Activated CD8-positive, alpha-beta T cell treated with anti-CD3 and anti-CD28 coated beads for 36 hours (primary cell): ENCODE results near the gene NCCRP1. TPM values are rescaled to one million over a fixed set of nuclear protein-coding genes. Genes with fewer than 3 reads are reported as not detected.

Source experiments
- ATAC-seq: fragments of 200-7000 bp; cut with Tn5 transposase; one replicate; pipeline ENCODE4 v1.10.0; 2021; ENCODE audit warnings: mild to moderate bottlenecking, moderate library complexity
- CTCF ChIA-PET: fragments of 350-600 bp; sonication (Branson Sonifier 250); formaldehyde crosslinking; loops from one replicate; lab custom pipeline; 2021; ENCODE audit warnings: antibody characterized with exemption; lab: Charles Lee
- POLR2A ChIA-PET: fragments of 350-600 bp; sonication (Branson Sonifier 250); formaldehyde crosslinking; loops from one replicate; lab custom pipeline; 2021; ENCODE audit warnings: antibody characterized with exemption; lab: Charles Lee
- DNase-seq: peaks from one replicate; pipeline ENCODE4 v3.0.0-alpha.2; 2020
- H3K27ac Mint-ChIP-seq: one replicate; pipeline ENCODE4 v1.8.0; 2021; ENCODE audit warnings: mild to moderate bottlenecking, mixed read lengths
- H3K27me3 Mint-ChIP-seq: one replicate; pipeline ENCODE4 v1.8.0; 2021; ENCODE audit warnings: mixed read lengths
- H3K36me3 Mint-ChIP-seq: one replicate; pipeline ENCODE4 v1.8.0; 2021; ENCODE audit warnings: low read depth, mixed read lengths
- H3K4me1 Mint-ChIP-seq: one replicate; pipeline ENCODE4 v1.8.0; 2021; ENCODE audit warnings: low read depth, mixed read lengths
- H3K4me3 Mint-ChIP-seq: one replicate; pipeline ENCODE4 v1.8.0; 2021; ENCODE audit warnings: mild to moderate bottlenecking, moderate library complexity, mixed read lengths
- H3K9me3 Mint-ChIP-seq: one replicate; pipeline ENCODE4 v1.8.0; 2021; ENCODE audit warnings: mixed read lengths
- intact Hi-C: fragments of 100-400 bp; cut with micrococcal nuclease; formaldehyde crosslinking; loops from one replicate; pipeline ENCODE4 v1.10.0; 2022
- total RNA-seq, 2 experiments: library from RNA; stranded (reverse); gene quantifications; one replicate each; pipeline ENCODE4 v1.2.3, GENCODE V29; 2021
- TF ChIP-seq, protein P1 (sequence below): fragments of 200-600 bp; IDR thresholded peaks from one replicate; pipeline ENCODE4 v1.8.0; 2022; ENCODE audit warnings: antibody characterized with exemption, mild to moderate bottlenecking

Gene NCCRP1
- total RNA-seq, 2 experiments from 2014 or later: not detected

DNA sequence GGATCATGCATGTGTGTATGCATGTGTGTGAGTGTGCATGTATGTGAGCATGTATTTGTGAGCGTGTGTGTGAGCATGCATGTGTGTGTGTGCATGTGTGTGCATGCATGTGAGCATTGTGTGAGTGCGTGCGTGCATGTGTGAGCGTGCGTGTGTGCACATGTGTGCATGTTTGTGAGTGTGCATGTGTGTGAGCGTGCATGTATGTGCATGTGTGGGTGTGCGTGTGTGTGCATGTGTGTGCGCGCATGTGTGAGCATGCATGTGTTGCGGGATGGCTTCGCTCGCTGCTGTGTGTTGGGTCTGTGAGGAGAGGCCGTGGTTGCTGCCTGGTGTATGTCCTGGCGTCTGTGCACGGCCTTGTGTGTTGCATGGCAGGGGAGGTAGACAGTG lies 38.8 kb upstream of the NCCRP1 start:
- ChIA-PET CTCF (interaction anchor here (1.3 kb wide), 1 partner anchor 35 kb away, joined by 3 read pairs; no protein-coding TSS in a partner anchor), POLR2A (no interaction called here)
- Mint-ChIP-seq H3K4me3 (no peak overlapping the region), H3K36me3 (no peaks in the 10 kb centered on the region), H3K9me3 (no peaks in the 10 kb centered on the region), H3K4me1 (peaks cover 21% of the 10 kb centered on the region), H3K27ac (no peak overlapping the region), H3K27me3 (no peaks in the 10 kb centered on the region)
- TF ChIP-seq, protein P1, sequence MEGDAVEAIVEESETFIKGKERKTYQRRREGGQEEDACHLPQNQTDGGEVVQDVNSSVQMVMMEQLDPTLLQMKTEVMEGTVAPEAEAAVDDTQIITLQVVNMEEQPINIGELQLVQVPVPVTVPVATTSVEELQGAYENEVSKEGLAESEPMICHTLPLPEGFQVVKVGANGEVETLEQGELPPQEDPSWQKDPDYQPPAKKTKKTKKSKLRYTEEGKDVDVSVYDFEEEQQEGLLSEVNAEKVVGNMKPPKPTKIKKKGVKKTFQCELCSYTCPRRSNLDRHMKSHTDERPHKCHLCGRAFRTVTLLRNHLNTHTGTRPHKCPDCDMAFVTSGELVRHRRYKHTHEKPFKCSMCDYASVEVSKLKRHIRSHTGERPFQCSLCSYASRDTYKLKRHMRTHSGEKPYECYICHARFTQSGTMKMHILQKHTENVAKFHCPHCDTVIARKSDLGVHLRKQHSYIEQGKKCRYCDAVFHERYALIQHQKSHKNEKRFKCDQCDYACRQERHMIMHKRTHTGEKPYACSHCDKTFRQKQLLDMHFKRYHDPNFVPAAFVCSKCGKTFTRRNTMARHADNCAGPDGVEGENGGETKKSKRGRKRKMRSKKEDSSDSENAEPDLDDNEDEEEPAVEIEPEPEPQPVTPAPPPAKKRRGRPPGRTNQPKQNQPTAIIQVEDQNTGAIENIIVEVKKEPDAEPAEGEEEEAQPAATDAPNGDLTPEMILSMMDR: no peak
- intact Hi-C loops: no loop called here
- no peak for ATAC-seq
- DNase-seq: no peak

DNA sequence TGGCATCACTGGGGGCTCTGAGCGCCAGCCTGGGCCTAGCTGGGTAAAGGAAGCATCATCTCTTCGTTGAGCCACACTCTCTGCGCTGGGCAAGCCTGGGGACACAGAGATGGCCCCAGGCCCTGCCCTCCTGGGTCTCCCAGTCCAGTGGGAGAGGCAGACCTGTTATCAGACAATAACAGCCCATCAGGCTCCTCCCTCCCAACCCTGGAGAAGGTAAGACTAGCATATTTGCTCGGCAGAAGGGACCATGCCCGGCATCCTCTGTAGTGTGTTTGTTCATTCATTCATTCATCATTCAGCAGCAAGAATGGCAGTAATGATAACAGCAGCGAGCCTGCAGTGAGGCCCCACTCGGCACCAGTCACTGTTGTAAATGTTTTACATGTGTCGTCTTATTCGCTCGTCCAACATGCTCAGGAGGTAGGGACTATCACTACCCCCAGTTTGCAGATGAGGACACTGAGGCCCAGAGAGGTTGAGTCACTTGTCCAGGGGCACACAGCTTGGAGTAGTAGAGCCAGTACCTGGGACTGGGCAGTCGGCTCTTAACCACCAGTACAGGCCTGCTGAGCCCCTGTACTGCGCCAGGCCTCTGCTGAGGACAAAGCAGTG lies 38.0 kb upstream of the NCCRP1 start:
- ATAC-seq: no peak
- ChIA-PET POLR2A (no interaction called here), CTCF (no interaction called here)
- Mint-ChIP-seq H3K27ac (no peak overlapping the region), H3K9me3 (no peaks in the 10 kb centered on the region), H3K4me1 (peaks cover 23% of the 10 kb centered on the region), H3K27me3 (no peaks in the 10 kb centered on the region), H3K36me3 (no peaks in the 10 kb centered on the region), H3K4me3 (no peak overlapping the region)
- intact Hi-C loops: no loop called here
- DNase-seq: no peak
- TF ChIP-seq, protein P1: no peak

DNA sequence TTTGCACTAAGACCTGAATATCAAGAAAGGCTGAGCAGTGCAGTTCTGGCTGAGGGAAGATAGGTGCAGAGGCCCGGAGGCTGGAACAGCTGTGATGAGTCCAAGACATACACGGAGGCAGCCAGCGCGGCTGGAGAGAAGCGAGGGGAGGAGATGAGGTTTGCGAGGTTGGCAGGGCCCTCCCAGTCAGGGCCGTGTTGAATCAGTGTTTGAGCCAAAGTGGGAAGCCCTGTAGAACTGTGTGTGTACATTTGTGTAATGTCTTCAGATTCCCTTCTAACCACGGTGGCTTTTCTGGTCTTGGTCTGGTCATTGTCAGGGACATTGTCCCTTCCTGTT lies 36.3 kb upstream of the NCCRP1 start:
- H3K36me3 Mint-ChIP-seq: no peaks in the 10 kb centered on the region
- intact Hi-C loops: no loop called here
- ChIA-PET CTCF (no interaction called here), POLR2A (no interaction called here)
- no peaks in the 10 kb centered on the region for H3K9me3 Mint-ChIP-seq
- H3K27me3 Mint-ChIP-seq: no peaks in the 10 kb centered on the region
- DNase-seq: no peak
- no peak for ATAC-seq
- peaks cover 19% of the 10 kb centered on the region for H3K4me1 Mint-ChIP-seq
- no peak overlapping the region for H3K4me3 Mint-ChIP-seq
- TF ChIP-seq, protein P1: no peak
- H3K27ac Mint-ChIP-seq: no peak overlapping the region

DNA sequence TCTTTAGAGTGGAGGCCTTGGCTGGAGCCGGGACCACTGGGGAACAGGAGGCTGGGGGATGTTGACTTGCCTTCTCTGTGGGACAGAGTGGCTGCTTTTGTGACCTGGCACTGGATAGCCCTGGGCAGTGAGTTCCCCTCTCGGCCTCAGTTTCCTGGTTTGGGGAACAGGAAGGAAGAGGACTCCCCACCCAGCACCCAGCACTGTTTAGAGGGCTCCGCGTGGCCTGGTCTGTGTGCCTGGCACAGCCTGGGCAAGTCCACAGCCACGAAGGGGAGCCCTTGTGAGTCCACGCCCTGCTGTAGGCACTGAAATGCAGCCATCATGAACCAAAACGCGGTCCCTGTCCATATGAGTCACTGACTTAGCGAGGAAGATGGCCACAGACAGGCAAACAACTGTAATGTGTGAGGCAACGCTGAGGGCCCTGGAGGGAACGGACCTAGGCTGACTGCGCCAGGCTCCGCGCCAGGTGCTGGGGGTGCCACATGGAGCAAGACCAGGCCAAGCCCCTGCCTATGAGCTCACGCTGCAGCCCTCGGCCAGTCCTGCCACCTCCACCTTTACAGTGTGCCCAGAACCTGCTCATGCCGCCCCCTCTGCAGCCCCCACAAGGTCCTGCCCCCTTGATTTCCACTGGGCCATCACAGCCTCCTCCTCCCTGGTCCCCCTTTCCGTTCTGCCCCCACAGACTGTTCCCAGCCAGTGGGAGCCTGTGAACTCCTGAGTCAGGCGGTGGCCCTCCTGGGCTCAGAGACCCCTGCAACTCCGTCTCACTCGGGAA lies 35.7 kb upstream of the NCCRP1 start:
- TF ChIP-seq, protein P1: no peak
- no peaks in the 10 kb centered on the region for H3K9me3 Mint-ChIP-seq
- DNase-seq (no peak), ATAC-seq (no peak)
- POLR2A ChIA-PET: no interaction called here
- CTCF ChIA-PET: no interaction called here
- no peaks in the 10 kb centered on the region for H3K27me3 Mint-ChIP-seq
- H3K4me3 Mint-ChIP-seq: no peak overlapping the region
- intact Hi-C loops: no loop called here
- no peak overlapping the region for H3K27ac Mint-ChIP-seq
- no peaks in the 10 kb centered on the region for H3K36me3 Mint-ChIP-seq
- H3K4me1 Mint-ChIP-seq: peaks cover 15% of the 10 kb centered on the region

DNA sequence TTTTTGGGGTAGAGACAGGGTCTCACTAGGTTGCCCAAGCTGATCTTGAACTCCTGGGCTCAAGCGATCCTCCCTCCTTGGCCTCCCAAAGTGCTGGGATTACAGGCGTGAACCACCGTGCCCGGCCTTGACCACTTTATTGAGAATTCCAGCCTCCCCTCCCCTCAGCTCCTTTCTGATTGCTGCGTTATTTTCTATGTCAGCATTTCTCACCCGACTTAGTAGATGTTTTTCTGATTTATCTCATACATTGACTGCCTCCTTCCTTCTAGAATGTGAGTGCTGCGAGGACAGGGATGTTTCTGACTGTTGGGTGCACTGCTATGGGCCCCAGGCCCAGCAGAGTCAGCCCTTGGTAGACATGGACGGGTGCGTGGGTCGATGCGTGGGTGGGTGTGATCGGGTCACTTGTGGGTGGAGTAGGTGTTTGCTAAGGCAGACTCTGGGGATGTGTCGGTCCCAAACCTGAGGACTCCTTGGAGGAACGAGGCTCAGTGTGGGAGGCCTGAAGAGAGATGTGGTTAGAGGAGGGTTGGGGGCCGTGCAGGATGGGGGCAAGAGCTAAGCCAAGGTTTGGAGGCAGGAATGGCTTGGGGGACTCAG lies 34.2 kb upstream of the NCCRP1 start:
- Mint-ChIP-seq H3K4me3 (no peak overlapping the region), H3K27ac (no peak overlapping the region), H3K27me3 (no peaks in the 10 kb centered on the region), H3K4me1 (peaks cover 12% of the 10 kb centered on the region), H3K36me3 (no peaks in the 10 kb centered on the region), H3K9me3 (no peaks in the 10 kb centered on the region)
- ATAC-seq (no peak), DNase-seq (no peak)
- CTCF ChIA-PET: no interaction called here
- intact Hi-C loops: no loop called here
- TF ChIP-seq, protein P1: no peak
- POLR2A ChIA-PET: no interaction called here
